Measurements from ENCODE around the gene FITM2.

FITM2 gene

DNA sequence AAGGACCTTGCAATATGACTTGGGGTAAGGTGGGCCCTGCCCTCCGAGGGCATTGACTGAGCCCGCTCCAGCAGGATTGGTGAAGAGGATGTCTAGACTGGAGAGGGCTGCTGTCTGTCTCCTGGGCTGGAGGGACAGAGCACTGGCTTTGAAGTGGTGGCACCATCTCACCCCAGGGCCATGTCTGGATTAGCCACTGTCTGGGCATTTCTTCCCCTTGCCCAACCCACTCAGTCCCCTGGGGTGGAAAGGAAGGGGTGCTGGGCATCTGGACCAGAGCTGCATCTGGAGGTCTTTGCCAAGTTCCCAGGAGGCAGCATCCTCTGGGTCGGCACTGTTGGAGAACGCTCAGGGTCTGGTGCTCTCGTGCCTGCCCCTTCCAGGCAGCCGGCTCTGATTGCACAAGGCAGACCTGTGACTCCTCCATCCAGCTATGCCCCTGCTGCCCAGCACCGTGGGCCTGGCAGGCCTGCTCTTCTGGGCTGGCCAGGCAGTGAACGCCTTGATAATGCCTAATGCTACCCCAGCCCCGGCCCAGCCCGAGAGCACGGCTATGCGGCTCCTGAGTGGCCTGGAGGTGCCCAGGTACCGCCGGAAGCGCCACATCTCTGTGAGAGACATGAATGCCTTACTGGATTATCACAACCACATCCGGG is 25.9 kb upstream of the FITM2 start, which contains the start of gene R3HDML:
Gene R3HDML (plus strand): TSS at position 319 of the 656 bp plus-strand sequence. CDS start 115 bp downstream, at position 434.
- Histone ChIP-seq H3K9me3 (no peaks in the 10 kb centered on the region), H3K4me1 (no peaks in the 10 kb centered on the region), H3K4me3 (no peak within 1 kb of the TSS), H3K27me3 (peaks cover 0 to 31% of the 10 kb centered on the region in 2 donors), H3K36me3 (no peaks in the 10 kb centered on the region), H3K27ac (no peak within 1 kb of the TSS)
- TF ChIP-seq CTCF (IDR thresholded peaks at IDR 0.05) = no peak
- DNase-seq = no peak
- intact Hi-C loops (cut with DNase I; ENCODE audit: low total_unique reads) = no loop called here

- intact Hi-C loops (cut with DNase I; ENCODE audit: low total_unique reads) = no loop called here
- H3K27ac ChIP-seq = no peak overlapping the region
- peaks cover 0 to 36% of the 10 kb centered on the region in 2 donors for H3K27me3 ChIP-seq
- no peaks in the 10 kb centered on the region for H3K9me3 ChIP-seq
- H3K36me3 ChIP-seq = no peaks in the 10 kb centered on the region
- no peak for DNase-seq
- H3K4me1 ChIP-seq = no peaks in the 10 kb centered on the region
- no peak overlapping the region for H3K4me3 ChIP-seq
- TF ChIP-seq CTCF (IDR thresholded peaks at IDR 0.05) = no peak
Measured at GRCh38 chr20:44336086-44336485, 25.1 kb upstream of the FITM2 start.

- no peaks in the 10 kb centered on the region for H3K9me3 ChIP-seq
- no peak for DNase-seq
- no peak overlapping the region for H3K27ac ChIP-seq
- H3K36me3 ChIP-seq = no peaks in the 10 kb centered on the region
- H3K4me3 ChIP-seq = no peak overlapping the region
- H3K27me3 ChIP-seq = peaks cover 0 to 36% of the 10 kb centered on the region in 2 donors
- TF ChIP-seq CTCF (IDR thresholded peaks at IDR 0.05) = no peak
- intact Hi-C loops (cut with DNase I; ENCODE audit: low total_unique reads) = no loop called here
- H3K4me1 ChIP-seq = no peaks in the 10 kb centered on the region
Measured at GRCh38 chr20:44335675-44336074, 24.7 kb upstream of the FITM2 start.

DNA sequence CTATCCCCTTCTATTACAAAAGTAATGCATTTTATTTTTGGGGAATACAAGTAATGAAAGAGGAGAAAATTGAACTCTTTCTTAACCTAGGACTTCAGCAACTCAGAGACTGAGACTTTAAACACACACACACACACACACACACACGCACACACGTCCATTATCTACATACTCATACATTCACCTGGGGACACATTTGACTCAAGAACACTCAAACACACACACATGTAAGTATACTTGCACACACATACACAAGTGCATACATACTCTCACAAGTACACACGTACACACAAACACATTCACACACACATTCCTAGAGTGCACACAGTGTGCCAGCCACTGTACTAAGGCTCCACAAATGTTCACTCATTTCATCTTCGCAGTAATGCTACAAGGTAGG is 23.7 kb upstream of the FITM2 start:
- H3K36me3 ChIP-seq = no peaks in the 10 kb centered on the region
- H3K27ac ChIP-seq = no peak overlapping the region
- TF ChIP-seq CTCF (IDR thresholded peaks at IDR 0.05) = no peak
- intact Hi-C loops (cut with DNase I; ENCODE audit: low total_unique reads) = no loop called here
- no peak overlapping the region for H3K4me3 ChIP-seq
- H3K4me1 ChIP-seq = no peaks in the 10 kb centered on the region
- no peak for DNase-seq
- H3K27me3 ChIP-seq = peaks cover 0 to 36% of the 10 kb centered on the region in 2 donors
- no peaks in the 10 kb centered on the region for H3K9me3 ChIP-seq

- Histone ChIP-seq H3K36me3 (no peaks in the 10 kb centered on the region), H3K27me3 (peaks cover 0 to 36% of the 10 kb centered on the region in 2 donors), H3K9me3 (no peaks in the 10 kb centered on the region), H3K4me3 (no peak overlapping the region), H3K27ac (no peak overlapping the region), H3K4me1 (no peaks in the 10 kb centered on the region)
- DNase-seq = no peak
- TF ChIP-seq CTCF (IDR thresholded peaks at IDR 0.05) = no peak
- intact Hi-C loops (cut with DNase I; ENCODE audit: low total_unique reads) = no loop called here
Measured at GRCh38 chr20:44334306-44334705, 23.3 kb upstream of the FITM2 start.

Data from tibial artery (tissue), 4 donors.